Endothelial cell of umbilical vein (primary cell): Measurements from ENCODE around the gene FYCO1. TPM values are rescaled to one million over a fixed set of nuclear protein-coding genes. Genes with fewer than 3 reads are reported as not detected.

ENCODE experiments used
- BruUV-seq: library from RNA; stranded (reverse); fragments of 400-500 nt; replicated peaks from 2 replicates; lab custom pipeline; 2021; lab: Mats Ljungman, UMichigan
- CTCF ChIA-PET: fragments of 300-600, 350-600 bp; sonication (Branson Sonifier 250); formaldehyde crosslinking; loops from one replicate; lab custom pipeline; 2021; ENCODE audit warnings: antibody characterized with exemption, inconsistent platforms; lab: Charles Lee
- POLR2A ChIA-PET: fragments of 300-600, 350-600 bp; sonication (Branson Sonifier 250); formaldehyde crosslinking; loops from one replicate; lab custom pipeline; 2021; ENCODE audit warnings: antibody characterized with exemption, inconsistent platforms; lab: Charles Lee
- DNase-seq: peaks from one replicate; pipeline ENCODE4 v3.0.0-alpha.2; 2011; ENCODE audit warnings: low read depth, low spot score
- FAIRE-seq: peaks from 2 replicates; lab custom pipeline; 2011; peaks lifted over from hg19 to GRCh38; lab: Jason Lieb, UNC
- H2AFZ ChIP-seq: 2 replicates; pipeline ENCODE4 v1.6.0; 2012; ENCODE audit warnings: low read depth, low read length, control low read depth, inconsistent platforms
- H3K27ac ChIP-seq: 2 replicates; pipeline ENCODE4 v1.5.1; 2011; ENCODE audit warnings: low read depth, mild to moderate bottlenecking, control low read depth, low read length, moderate library complexity; ENCODE audit not compliant: insufficient read depth
- H3K27me3 ChIP-seq, 2 experiments: 2 replicates each; pipeline versions ENCODE4 v1.6.0 to v1.6.1; 2011; ENCODE audit warnings: low read length in 2 of 2, mixed read lengths in 1 of 2; ENCODE audit not compliant: control insufficient read depth in 2 of 2, insufficient read depth in 2 of 2
- H3K36me3 ChIP-seq, 2 experiments: 2 replicates in 1 of 2; 3 replicates in 1 of 2; pipeline ENCODE4 v1.5.1; 2011; ENCODE audit warnings: low read length in 2 of 2, mild to moderate bottlenecking in 1 of 2, moderate library complexity in 1 of 2; ENCODE audit not compliant: control insufficient read depth in 2 of 2, insufficient read depth in 2 of 2; ENCODE audit errors: extremely low read depth in 1 of 2
- H3K4me1 ChIP-seq: 3 replicates; pipeline ENCODE4 v1.5.1; 2011; ENCODE audit warnings: mild to moderate bottlenecking, low read length; ENCODE audit not compliant: control insufficient read depth, insufficient read depth; ENCODE audit errors: extremely low read depth
- H3K4me2 ChIP-seq: 2 replicates; pipeline ENCODE4 v1.6.1; 2011; ENCODE audit warnings: low read length, control low read depth, mixed read lengths; ENCODE audit not compliant: insufficient read depth
- H3K4me3 ChIP-seq, 3 experiments: fragments of 200-600 bp in 1 of 3; sonication (generic), shearing (Covaris generic) in 1 of 3; replicated peaks in 1 of 3; 2 replicates each; pipeline ENCODE4 v1.5.1; 2011 to 2016; ENCODE audit warnings: control low read depth in 3 of 3, low read length in 3 of 3, mild to moderate bottlenecking in 2 of 3, inconsistent platforms in 1 of 3, low read depth in 1 of 3, moderate library complexity in 1 of 3; ENCODE audit not compliant: insufficient read depth in 1 of 3
- H3K79me2 ChIP-seq: 2 replicates; pipeline ENCODE4 v1.6.0; 2012; ENCODE audit warnings: low read length, inconsistent platforms; ENCODE audit not compliant: control insufficient read depth, insufficient read depth
- H3K9ac ChIP-seq: replicated peaks from 2 replicates; pipeline ENCODE3; 2011; ENCODE audit warnings: low read length, control low read depth; ENCODE audit not compliant: insufficient read depth; ENCODE audit errors: extremely low read depth
- H3K9me1 ChIP-seq: replicated peaks from 3 replicates; pipeline ENCODE4 v1.6.0; 2011; ENCODE audit warnings: mild to moderate bottlenecking, low read length; ENCODE audit not compliant: control insufficient read depth, insufficient read depth; ENCODE audit errors: extremely low read depth
- H3K9me3 ChIP-seq: replicated peaks from 2 replicates; pipeline ENCODE4 v1.5.1; 2012; ENCODE audit warnings: low read length, inconsistent platforms; ENCODE audit not compliant: control insufficient read depth, insufficient read depth
- H4K20me1 ChIP-seq: replicated peaks from 2 replicates; pipeline ENCODE3; 2011; ENCODE audit warnings: mild to moderate bottlenecking, low read length; ENCODE audit not compliant: control insufficient read depth, insufficient read depth; ENCODE audit errors: extremely low read depth
- CTCF ChIP-seq, 2 donors: IDR thresholded peaks; 1 replicate in 1 of 2; 2 replicates in 1 of 2; pipeline ENCODE4 v1.5.1; 2011; ENCODE audit warnings: low read length in 2 of 2, mild to moderate bottlenecking in 2 of 2, moderate library complexity in 2 of 2, control low read depth in 1 of 2, inconsistent platforms in 1 of 2, low read depth in 1 of 2; ENCODE audit not compliant: insufficient read depth in 1 of 2; ENCODE audit errors: extremely low read depth in 1 of 2
- EZH2 ChIP-seq: IDR thresholded peaks from 2 replicates; pipeline ENCODE4 v1.6.1; 2012; ENCODE audit warnings: borderline replicate concordance, low read depth, mild to moderate bottlenecking, moderate library complexity, low read length, inconsistent platforms; ENCODE audit not compliant: severe bottlenecking
- FOS ChIP-seq: IDR thresholded peaks from 2 replicates; pipeline ENCODE4 v1.6.1; 2011; ENCODE audit warnings: mild to moderate bottlenecking, low read length, moderate library complexity, borderline replicate concordance; ENCODE audit not compliant: insufficient read depth
- GATA2 ChIP-seq: IDR thresholded peaks from 2 replicates; pipeline ENCODE4 v1.7.0; 2011; ENCODE audit warnings: low read depth, mild to moderate bottlenecking, moderate library complexity, mixed read lengths, low read length; ENCODE audit not compliant: insufficient read length, insufficient read depth
- JUN ChIP-seq: IDR thresholded peaks from 2 replicates; pipeline ENCODE4 v1.6.1; 2011; ENCODE audit warnings: borderline replicate concordance, low read depth; ENCODE audit not compliant: insufficient read length, insufficient read depth
- MAX ChIP-seq: IDR thresholded peaks from 2 replicates; pipeline ENCODE4 v1.6.1; 2011; ENCODE audit not compliant: insufficient read depth, insufficient read length
- MYC ChIP-seq: IDR thresholded peaks from one replicate; pipeline ENCODE4 v1.6.1; 2011; ENCODE audit warnings: mild to moderate bottlenecking, low read depth, low read length
- POLR2A ChIP-seq: IDR thresholded peaks from 2 replicates; pipeline ENCODE4 v1.6.1; 2012; ENCODE audit warnings: low read depth, mild to moderate bottlenecking, control low read depth, low read length
- POLR2AphosphoS5 ChIP-seq: IDR thresholded peaks from 2 replicates; pipeline ENCODE4 v1.6.1; 2012; ENCODE audit warnings: low read depth, mild to moderate bottlenecking, control low read depth, low read length, moderate library complexity; ENCODE audit not compliant: insufficient read depth
- dilution Hi-C: fragments of 300-500 bp; cut with MboI; formaldehyde crosslinking; loops from one replicate; pipeline ENCODE4 v1.15.0; 2019; ENCODE audit warnings: low sequenced_read_pairs; ENCODE audit not compliant: extremely low pct_ligation_motif_present
- intact Hi-C: fragments of 100-400 bp; cut with micrococcal nuclease; formaldehyde crosslinking; loops from one replicate; pipeline ENCODE4 v1.10.0; 2022
- polyA plus RNA-seq, 4 experiments: library from polyadenylated mRNA; depleted of rRNA in 3 of 4; stranded (reverse) in 3 of 4; unstranded in 1 of 4; fragments of >200 nt; gene quantifications; 2 replicates each; pipeline versions ENCODE4 v1.2.1 to v1.2.3, GENCODE V29; 2011 to 2012; ENCODE audit warnings: missing spikeins in 1 of 4
- total RNA-seq: library from RNA; stranded (reverse); gene quantifications from 2 replicates; pipeline ENCODE4 v1.2.3, GENCODE V29; 2021

The FYCO1 gene
- total and polyA plus RNA-seq, 2 donors (not counting 3 experiments of a cell fraction or from before 2014, with no cell fraction given) = 13.9 to 20.8 TPM

- H3K36me3 ChIP-seq = peaks cover 27 to 61% of the 10 kb centered on the region in 2 experiments
Measured at GRCh38 chr3:45962033-45962432, 33.6 kb downstream of the FYCO1 start.

GRCh38 chr3:45960289-45960688 lies 35.3 kb downstream of the FYCO1 start:
- no TSS peak for BruUV-seq
- H2AFZ ChIP-seq = no peak overlapping the region
- H3K79me2 ChIP-seq = no peaks in the 10 kb centered on the region
- ChIA-PET CTCF (interaction anchor here (1.8 kb wide), 1 partner anchor 22 kb away, joined by 4 read pairs; no protein-coding TSS in a partner anchor), POLR2A (no interaction called here)
- no peak overlapping the region for H3K9ac ChIP-seq
- intact Hi-C loops (no loop called here), dilution Hi-C loops (no loop called here)
- TF ChIP-seq POLR2A = no peak
- no peak for TF ChIP-seq GATA2
- no peak for TF ChIP-seq MYC
- no peak for TF ChIP-seq JUN
- TF ChIP-seq POLR2AphosphoS5 = no peak
- no peak for TF ChIP-seq FOS
- TF ChIP-seq CTCF (IDR thresholded peaks at IDR 0.05; ENCODE audit: extremely low read depth in 1 of 2, insufficient read depth in 1 of 2, low read depth in 1 of 2, low read length in 2 of 2) = no peak
- no peak for TF ChIP-seq MAX
- no peak for TF ChIP-seq EZH2
- FAIRE-seq = no peak
- H3K4me1 ChIP-seq = no peaks in the 10 kb centered on the region
- no peak for DNase-seq
- H3K36me3 ChIP-seq = peaks cover 23 to 49% of the 10 kb centered on the region in 2 experiments
- no peaks in the 10 kb centered on the region for H4K20me1 ChIP-seq
- no peaks in the 10 kb centered on the region for H3K9me3 ChIP-seq
- H3K4me3 ChIP-seq = no peak overlapping the region
- no peak overlapping the region for H3K4me2 ChIP-seq
- no peaks in the 10 kb centered on the region for H3K9me1 ChIP-seq
- H3K27me3 ChIP-seq = no peaks in the 10 kb centered on the region
- H3K27ac ChIP-seq = no peak overlapping the region

More at GRCh38 chr3:45962033-45962432, 33.6 kb downstream of the FYCO1 start:
- H3K4me3 ChIP-seq = no peak overlapping the region
- H2AFZ ChIP-seq = no peak overlapping the region
- DNase-seq = no peak
- no peak for FAIRE-seq
- no peaks in the 10 kb centered on the region for H3K4me1 ChIP-seq
- ChIA-PET POLR2A (no interaction called here), CTCF (interaction anchor here (1.4 to 1.7 kb wide), 2 partner anchors 15 to 115 kb away, joined by 4 to 5 read pairs; no protein-coding TSS in a partner anchor)
- H3K27me3 ChIP-seq = no peaks in the 10 kb centered on the region
- BruUV-seq = no TSS peak
- dilution Hi-C loops = no loop called here
- no peaks in the 10 kb centered on the region for H3K9me3 ChIP-seq
- no peak overlapping the region for H3K27ac ChIP-seq
- intact Hi-C loops = no loop called here
- H4K20me1 ChIP-seq = no peaks in the 10 kb centered on the region
- no peak overlapping the region for H3K9ac ChIP-seq
- no peak for TF ChIP-seq MYC
- no peak for TF ChIP-seq FOS
- H3K4me2 ChIP-seq = no peak overlapping the region
- H3K79me2 ChIP-seq = no peaks in the 10 kb centered on the region
- no peaks in the 10 kb centered on the region for H3K9me1 ChIP-seq
